ENCODE data around the gene HBE1.
"Not testable (repeated sequence)": the region's sequence is repeated elsewhere in the genome, so short reads cannot be mapped to it uniquely, and the experiment has no call there.

HBE1 gene

GRCh38 chr11:5285703-5286340 is 16.1 kb upstream of the HBE1 start:
- no peak for DNase-seq (ENCODE audit: low read depth, low spot score)

- DNase-seq (ENCODE audit: low read depth, low spot score) = no peak
Observed at GRCh38 chr11:5284637-5285036, 14.9 kb upstream of the HBE1 start.

GRCh38 chr11:5283882-5284281 is 14.1 kb upstream of the HBE1 start:
- DNase-seq (ENCODE audit: low read depth, low spot score) = no peak

- no peak for DNase-seq (ENCODE audit: low read depth, low spot score)
Observed at GRCh38 chr11:5283086-5283485, 13.3 kb upstream of the HBE1 start.

GRCh38 chr11:5282628-5283027 is 12.9 kb upstream of the HBE1 start:
- DNase-seq (ENCODE audit: low read depth, low spot score) = no peak

- no peak for DNase-seq (ENCODE audit: low read depth, low spot score)
Observed at GRCh38 chr11:5281596-5281995, 11.9 kb upstream of the HBE1 start.

GRCh38 chr11:5280582-5281102 is 10.9 kb upstream of the HBE1 start:
- peak; percentile 90 for DNase-seq (ENCODE audit: low read depth, low spot score)

- no peak for DNase-seq (ENCODE audit: low read depth, low spot score)
Observed at GRCh38 chr11:5279471-5280090, 9.8 kb upstream of the HBE1 start.

GRCh38 chr11:5277807-5278382 is 8.2 kb upstream of the HBE1 start:
- DNase-seq (ENCODE audit: low read depth, low spot score) = no peak

- DNase-seq (ENCODE audit: low read depth, low spot score) = no peak
Observed at GRCh38 chr11:5276697-5277096, 7.0 kb upstream of the HBE1 start.

GRCh38 chr11:5275369-5276110 is 5.8 kb upstream of the HBE1 start:
- no peak for DNase-seq (ENCODE audit: low read depth, low spot score)

- no peak for DNase-seq (ENCODE audit: low read depth, low spot score)
Observed at GRCh38 chr11:5274395-5274794, 4.7 kb upstream of the HBE1 start.

- no peak for DNase-seq (ENCODE audit: low read depth, low spot score)
Observed at GRCh38 chr11:5272395-5273017, 2.8 kb upstream of the HBE1 start.

- DNase-seq (ENCODE audit: low read depth, low spot score) = no peak
Observed at GRCh38 chr11:5267033-5267563, 2.6 kb downstream of the HBE1 start.

GRCh38 chr11:5266609-5267008 is 3.1 kb downstream of the HBE1 start:
- DNase-seq (ENCODE audit: low read depth, low spot score) = no peak

- DNase-seq (ENCODE audit: low read depth, low spot score) = no peak
Observed at GRCh38 chr11:5265832-5266231, 3.9 kb downstream of the HBE1 start.

- DNase-seq (ENCODE audit: low read depth, low spot score) = no peak
Observed at GRCh38 chr11:5258543-5259262, 11.0 kb downstream of the HBE1 start.

GRCh38 chr11:5257296-5257695 is 12.4 kb downstream of the HBE1 start:
- DNase-seq (ENCODE audit: low read depth, low spot score) = no peak

GRCh38 chr11:5254646-5255413 is 14.9 kb downstream of the HBE1 start, which contains the start of gene HBG2:
Gene HBG2 (minus strand): TSS chr11:5254781. CDS start chr11:5254728, 53 bp downstream.
- not testable (repeated sequence) for DNase-seq (ENCODE audit: low read depth, low spot score)

- not testable (repeated sequence) for DNase-seq (ENCODE audit: low read depth, low spot score)
Observed at GRCh38 chr11:5254023-5254422, 15.7 kb downstream of the HBE1 start.

Measured in astrocyte of the hippocampus (primary cell).